GM12875 (cell line): Measurements from ENCODE around the gene CHIC2.
"Not testable (repeated sequence)": the region's sequence is repeated elsewhere in the genome, so short reads cannot be mapped to it uniquely, and the experiment has no call there.

Experiments used
- H3K4me3 ChIP-seq: one replicate; pipeline ENCODE4 v1.5.1; 2011; ENCODE audit warnings: low read depth, low read length, control low read depth
- CTCF ChIP-seq: IDR thresholded peaks from 2 replicates; pipeline ENCODE4 v1.5.1; 2011; ENCODE audit warnings: low read depth, mild to moderate bottlenecking, control low read depth, inconsistent platforms, low read length, moderate library complexity, borderline replicate concordance; ENCODE audit not compliant: insufficient read depth

The CHIC2 gene

GRCh38 chr4:54058171-54058570 lies 6.2 kb downstream of the CHIC2 start:
- no peak overlapping the region for H3K4me3 ChIP-seq
- no peak for TF ChIP-seq CTCF

GRCh38 chr4:54056360-54056759 lies 8.0 kb downstream of the CHIC2 start:
- no peak for TF ChIP-seq CTCF
- no peak overlapping the region for H3K4me3 ChIP-seq

- no peak overlapping the region for H3K4me3 ChIP-seq
- TF ChIP-seq CTCF, result no peak
Observed at GRCh38 chr4:54055494-54055893, 8.9 kb downstream of the CHIC2 start.

- H3K4me3 ChIP-seq, result no peak overlapping the region
- TF ChIP-seq CTCF, result no peak
Observed at GRCh38 chr4:54054501-54054900, 9.9 kb downstream of the CHIC2 start.

GRCh38 chr4:54053322-54053721 lies 11.1 kb downstream of the CHIC2 start:
- not testable (repeated sequence) for H3K4me3 ChIP-seq

DNA sequence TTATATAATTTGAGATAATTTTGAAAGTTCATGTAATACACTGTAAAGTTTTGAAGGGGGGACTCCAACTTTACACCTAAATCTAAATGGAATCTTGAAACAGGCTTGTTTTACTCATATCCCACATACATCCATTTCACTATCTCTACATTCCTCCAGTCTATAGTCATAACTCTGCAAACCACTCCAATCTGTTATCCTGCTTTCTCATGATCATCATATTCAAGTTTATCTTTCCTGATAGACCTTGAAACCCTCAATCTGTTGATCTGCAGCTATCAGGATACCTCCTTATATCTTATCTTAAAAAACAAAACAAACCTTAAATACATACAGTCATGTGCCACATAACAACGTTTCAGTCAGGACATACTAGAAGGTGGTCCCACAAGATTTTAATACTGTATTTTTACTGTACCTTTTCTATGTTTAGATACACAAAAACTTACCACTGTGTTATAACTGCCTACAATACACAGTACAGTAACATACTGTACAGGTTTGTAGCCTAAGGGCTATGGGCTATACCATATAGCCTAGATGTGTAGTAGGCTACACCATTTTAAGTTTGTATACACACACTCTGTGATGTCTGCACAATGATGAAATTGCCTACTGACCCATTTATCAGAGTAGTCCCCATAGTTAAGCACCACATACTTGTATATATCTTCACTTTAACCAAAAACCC lies 14.0 kb downstream of the CHIC2 start:
- TF ChIP-seq CTCF, result no peak
- no peak overlapping the region for H3K4me3 ChIP-seq

DNA sequence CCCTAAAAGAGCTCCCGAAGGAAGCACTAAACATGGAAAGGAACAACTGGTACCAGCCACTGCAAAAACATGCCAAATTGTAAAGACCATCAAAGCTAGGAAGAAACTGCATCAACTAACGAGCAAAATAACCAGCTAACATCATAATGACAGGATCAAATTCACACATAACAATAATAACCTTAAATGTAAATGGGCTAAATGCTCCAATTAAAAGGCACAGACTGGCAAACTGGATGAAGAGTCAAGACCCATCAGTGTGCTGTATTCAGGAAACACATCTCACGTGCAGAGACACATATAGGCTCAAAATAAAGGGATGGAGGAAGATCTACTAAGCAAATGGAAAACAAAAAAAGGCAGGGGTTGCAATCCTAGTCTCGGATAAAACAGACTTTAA lies 20.8 kb downstream of the CHIC2 start:
- H3K4me3 ChIP-seq, result not testable (repeated sequence)

- no peak for TF ChIP-seq CTCF
- no peak overlapping the region for H3K4me3 ChIP-seq
Observed at GRCh38 chr4:54041933-54042332, 22.5 kb downstream of the CHIC2 start.
